C4-2B (cell line): ENCODE results near the gene ABAT.
"Not testable (repeated sequence)": the region's sequence is repeated elsewhere in the genome, so short reads cannot be mapped to it uniquely, and the experiment has no call there.

Source experiments
- H3K27ac ChIP-seq: fragments of 450-650 bp; 2 replicates; pipeline ENCODE4 v1.5.1; 2017
- CTCF ChIP-seq: fragments of 450-650 bp; conservative IDR thresholded peaks from 2 replicates; pipeline ENCODE4 v1.5.1; 2017; ENCODE audit warnings: mild to moderate bottlenecking
- ZFX ChIP-seq: fragments of 450-650 bp; IDR thresholded peaks from 2 replicates; pipeline ENCODE4 v1.6.1; 2017

ABAT gene

GRCh38 chr16:8798174-8798527, 123.7 kb downstream of the ABAT start:
- H3K27ac ChIP-seq: peak overlapping the region; percentile 94
- TF ChIP-seq CTCF: no peak
- peak; percentile 22; the same call in 1 of the 2 replicates for TF ChIP-seq ZFX

- TF ChIP-seq ZFX: no peak
- TF ChIP-seq CTCF: no peak
- H3K27ac ChIP-seq: peak overlapping the region; percentile 94
Observed at GRCh38 chr16:8798535-8799157, 124.2 kb downstream of the ABAT start.

- no peak for TF ChIP-seq ZFX
- TF ChIP-seq CTCF: no peak
- H3K27ac ChIP-seq: no peak overlapping the region
Observed at GRCh38 chr16:8801701-8802100, 127.3 kb downstream of the ABAT start.

GRCh38 chr16:8803733-8804132, 129.3 kb downstream of the ABAT start:
- not testable (repeated sequence) for H3K27ac ChIP-seq

- H3K27ac ChIP-seq: no peak overlapping the region
- no peak for TF ChIP-seq CTCF
- no peak for TF ChIP-seq ZFX
Observed at GRCh38 chr16:8804313-8804712, 129.9 kb downstream of the ABAT start.

- TF ChIP-seq CTCF (no peak), ZFX (no peak)
- no peak overlapping the region for H3K27ac ChIP-seq
Observed at GRCh38 chr16:8806272-8806983, 132.0 kb downstream of the ABAT start.

- no peak overlapping the region for H3K27ac ChIP-seq
- TF ChIP-seq CTCF (no peak), ZFX (no peak)
Observed at GRCh38 chr16:8807189-8807588, 132.8 kb downstream of the ABAT start.

GRCh38 chr16:8808009-8808408, 133.6 kb downstream of the ABAT start:
- TF ChIP-seq ZFX (no peak), CTCF (no peak)

More at GRCh38 chr16:8808009-8808408, 133.6 kb downstream of the ABAT start:
- no peak overlapping the region for H3K27ac ChIP-seq
